ENCODE results near the gene LENG1.

DNA sequence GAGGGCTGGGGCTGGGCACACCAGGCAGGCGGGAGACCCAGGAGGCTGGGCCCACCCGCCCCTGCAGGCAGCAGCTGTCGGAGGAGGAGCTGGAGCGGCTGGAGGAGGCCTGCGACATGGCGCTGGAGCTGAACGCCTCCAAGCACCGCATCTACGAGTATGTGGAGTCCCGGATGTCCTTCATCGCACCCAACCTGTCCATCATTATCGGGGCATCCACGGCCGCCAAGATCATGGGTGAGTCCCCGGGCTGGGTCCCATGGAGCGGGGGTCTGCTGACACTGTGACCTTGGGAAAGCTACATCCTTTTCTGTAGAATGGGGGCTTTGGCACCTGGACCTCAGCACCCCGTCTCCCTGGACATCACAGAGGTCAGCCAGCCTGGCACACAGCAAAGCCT, 35.8 kb downstream of the LENG1 start:
- TF ChIP-seq CTCF (IDR thresholded peaks at IDR 0.05) (no peak), POLR2A (IDR thresholded peaks at IDR 0.05) (no peak)
